Breast epithelium (tissue), 4 donors: ENCODE results near the gene NCKAP5. TPM values are rescaled to one million over a fixed set of nuclear protein-coding genes. Genes with fewer than 3 reads are reported as not detected.

ENCODE experiments used
- DNase-seq, 2 donors: peaks; one replicate each; pipeline ENCODE4 v3.0.0-alpha.2; 2019; ENCODE audit warnings: low spot score in 2 of 2
- H3K27ac ChIP-seq, 2 donors: fragments of 200-600 bp; sonication (generic) in 1 of 2; one replicate each; pipeline ENCODE4 v1.5.1; 2016 to 2019; ENCODE audit warnings: mild to moderate bottlenecking in 1 of 2
- H3K27me3 ChIP-seq, 2 donors: fragments of 200-600 bp; sonication (generic) in 1 of 2; one replicate each; pipeline versions ENCODE4 v1.5.1 to v1.6.0; 2017 to 2019; ENCODE audit warnings: control low read depth in 1 of 2, mild to moderate bottlenecking in 1 of 2
- H3K36me3 ChIP-seq: fragments of 200-600 bp; one replicate; pipeline ENCODE4 v1.5.1; 2019
- H3K4me1 ChIP-seq, 2 donors: fragments of 200-600 bp; sonication (generic); one replicate each; pipeline ENCODE4 v1.5.1; 2016 to 2019; ENCODE audit warnings: control low read depth in 1 of 2
- H3K4me3 ChIP-seq, 3 donors: fragments of 200-600 bp; sonication (generic); 1 replicate in 2 of 3; 2 replicates in 1 of 3; pipeline ENCODE4 v1.5.1; 2016 to 2019; ENCODE audit warnings: mild to moderate bottlenecking in 3 of 3, moderate library complexity in 2 of 3
- H3K9me3 ChIP-seq, 2 donors: fragments of 200-600 bp; sonication (generic) in 1 of 2; one replicate each; pipeline ENCODE4 v1.5.1; 2016 to 2019; ENCODE audit warnings: control low read depth in 1 of 2
- POLR2A ChIP-seq: fragments of 450-650 bp; IDR thresholded peaks from one replicate; pipeline ENCODE4 v1.6.1; 2016; ENCODE audit warnings: antibody characterized with exemption, mild to moderate bottlenecking, moderate library complexity
- POLR2AphosphoS5 ChIP-seq, 3 donors: sonication (generic); formaldehyde crosslinking; IDR thresholded peaks; one replicate each; pipeline ENCODE4 v1.6.1; 2017; ENCODE audit warnings: antibody characterized with exemption in 3 of 3
- intact Hi-C: fragments of 100-400 bp; cut with DNase I; formaldehyde crosslinking; loops from one replicate; pipeline ENCODE4 v1.15.1; 2023; ENCODE audit warnings: low total_unique reads
- total RNA-seq, 3 donors: library from RNA; depleted of rRNA; stranded (reverse); fragments of >200 nt; gene quantifications; one replicate each; pipeline ENCODE4 v1.1.0, GENCODE V29; 2016
- TF ChIP-seq, protein P1 (sequence below), 3 donors: fragments of 450-650 bp; IDR thresholded peaks; one replicate each; pipeline ENCODE4 v1.5.1; 2016 to 2017; ENCODE audit warnings: antibody characterized with exemption in 3 of 3, mild to moderate bottlenecking in 3 of 3, moderate library complexity in 3 of 3

Gene NCKAP5
- total RNA-seq, 3 donors from 2014 or later: 1.1 to 10.5 (median 6.1) TPM

DNA sequence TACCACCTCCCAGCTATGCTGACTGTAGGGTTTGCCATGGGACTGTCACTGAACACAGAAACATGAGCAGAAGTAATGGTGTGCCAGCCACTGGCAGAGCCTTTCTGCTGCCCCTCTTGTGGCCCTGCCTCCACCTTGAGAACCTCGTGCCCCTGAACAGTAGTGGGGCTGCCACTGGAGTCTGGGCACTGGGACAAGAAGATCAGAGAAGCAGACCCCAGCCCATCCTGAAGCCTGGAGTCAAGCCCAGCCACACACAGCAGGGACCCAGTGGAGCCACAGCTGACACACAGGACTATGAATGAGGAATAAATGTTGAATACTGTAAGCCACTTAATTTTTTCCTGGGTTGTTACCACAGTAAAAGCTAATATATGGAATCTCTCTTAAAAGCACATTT, 159.6 kb downstream of the NCKAP5 start:
- Histone ChIP-seq H3K4me1 (no peaks in the 10 kb centered on the region), H3K27me3 (no peaks in the 10 kb centered on the region), H3K36me3 (no peaks in the 10 kb centered on the region), H3K4me3 (no peak overlapping the region), H3K9me3 (no peaks in the 10 kb centered on the region), H3K27ac (no peak overlapping the region)
- TF ChIP-seq, protein P1, sequence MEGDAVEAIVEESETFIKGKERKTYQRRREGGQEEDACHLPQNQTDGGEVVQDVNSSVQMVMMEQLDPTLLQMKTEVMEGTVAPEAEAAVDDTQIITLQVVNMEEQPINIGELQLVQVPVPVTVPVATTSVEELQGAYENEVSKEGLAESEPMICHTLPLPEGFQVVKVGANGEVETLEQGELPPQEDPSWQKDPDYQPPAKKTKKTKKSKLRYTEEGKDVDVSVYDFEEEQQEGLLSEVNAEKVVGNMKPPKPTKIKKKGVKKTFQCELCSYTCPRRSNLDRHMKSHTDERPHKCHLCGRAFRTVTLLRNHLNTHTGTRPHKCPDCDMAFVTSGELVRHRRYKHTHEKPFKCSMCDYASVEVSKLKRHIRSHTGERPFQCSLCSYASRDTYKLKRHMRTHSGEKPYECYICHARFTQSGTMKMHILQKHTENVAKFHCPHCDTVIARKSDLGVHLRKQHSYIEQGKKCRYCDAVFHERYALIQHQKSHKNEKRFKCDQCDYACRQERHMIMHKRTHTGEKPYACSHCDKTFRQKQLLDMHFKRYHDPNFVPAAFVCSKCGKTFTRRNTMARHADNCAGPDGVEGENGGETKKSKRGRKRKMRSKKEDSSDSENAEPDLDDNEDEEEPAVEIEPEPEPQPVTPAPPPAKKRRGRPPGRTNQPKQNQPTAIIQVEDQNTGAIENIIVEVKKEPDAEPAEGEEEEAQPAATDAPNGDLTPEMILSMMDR (IDR thresholded peaks at IDR 0.05): no peak
- TF ChIP-seq POLR2A (no peak), POLR2AphosphoS5 (IDR thresholded peaks at IDR 0.05) (no peak)
- intact Hi-C loops: loop anchor here (2.0 kb wide), 1 partner anchor 54 kb away; no protein-coding TSS in a partner anchor
- no peak for DNase-seq

DNA sequence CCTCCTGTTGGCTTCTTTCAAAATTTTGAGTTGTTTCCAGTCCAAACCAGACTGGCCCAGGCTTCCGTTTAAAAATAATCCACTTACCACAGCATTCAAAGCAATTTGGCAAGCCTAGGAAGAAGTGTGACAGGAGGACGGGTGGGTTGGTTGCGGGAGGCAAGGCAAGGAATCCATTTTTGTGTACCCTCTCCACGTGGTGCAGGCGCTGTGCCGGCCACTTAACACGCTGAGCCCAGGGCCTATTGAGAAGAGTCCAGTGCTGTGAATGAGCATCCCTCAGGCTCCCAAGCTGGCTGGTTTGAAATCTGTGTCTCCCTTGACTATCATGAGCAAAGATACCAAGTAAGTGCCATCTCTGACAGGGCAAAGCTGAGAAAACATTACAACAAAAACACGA, 160.9 kb downstream of the NCKAP5 start:
- no peaks in the 10 kb centered on the region for H3K36me3 ChIP-seq
- no peak for DNase-seq

DNA sequence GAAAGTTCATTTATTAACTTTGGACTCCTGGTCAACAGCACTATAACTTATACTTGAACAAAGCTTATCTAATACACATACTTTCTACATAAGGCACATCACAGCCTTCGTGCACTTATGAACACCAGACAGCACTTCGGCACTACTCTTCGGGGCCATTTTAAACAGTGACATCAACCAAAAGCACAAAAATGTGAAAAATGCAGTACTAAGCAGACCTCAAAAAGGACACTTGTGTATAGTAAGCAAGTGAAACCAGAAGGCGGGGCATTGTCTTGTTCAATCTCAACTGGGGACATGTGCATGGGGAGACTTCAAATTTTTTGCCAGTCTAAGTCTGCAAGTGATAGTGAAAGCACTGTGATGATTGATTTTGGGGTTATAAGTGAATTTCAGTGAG, 163.0 kb downstream of the NCKAP5 start:
- Histone ChIP-seq H3K4me3 (no peak overlapping the region), H3K36me3 (no peaks in the 10 kb centered on the region), H3K27me3 (no peaks in the 10 kb centered on the region), H3K4me1 (no peaks in the 10 kb centered on the region), H3K27ac (no peak overlapping the region), H3K9me3 (no peaks in the 10 kb centered on the region)
- intact Hi-C loops: no loop called here
- no peak for TF ChIP-seq POLR2A
- TF ChIP-seq POLR2AphosphoS5 (IDR thresholded peaks at IDR 0.05): no peak
- TF ChIP-seq, protein P1 (IDR thresholded peaks at IDR 0.05): no peak
- no peak for DNase-seq

More for the DNA sequence above, 160.9 kb downstream of the NCKAP5 start:
- Histone ChIP-seq H3K4me3 (no peak overlapping the region), H3K27me3 (no peaks in the 10 kb centered on the region), H3K27ac (peak overlapping the region; percentile 69), H3K4me1 (no peaks in the 10 kb centered on the region), H3K9me3 (no peaks in the 10 kb centered on the region)
- intact Hi-C loops: no loop called here
- TF ChIP-seq, protein P1 (IDR thresholded peaks at IDR 0.05): no peak
- no peak for TF ChIP-seq POLR2A
- TF ChIP-seq POLR2AphosphoS5 (IDR thresholded peaks at IDR 0.05): no peak

DNA sequence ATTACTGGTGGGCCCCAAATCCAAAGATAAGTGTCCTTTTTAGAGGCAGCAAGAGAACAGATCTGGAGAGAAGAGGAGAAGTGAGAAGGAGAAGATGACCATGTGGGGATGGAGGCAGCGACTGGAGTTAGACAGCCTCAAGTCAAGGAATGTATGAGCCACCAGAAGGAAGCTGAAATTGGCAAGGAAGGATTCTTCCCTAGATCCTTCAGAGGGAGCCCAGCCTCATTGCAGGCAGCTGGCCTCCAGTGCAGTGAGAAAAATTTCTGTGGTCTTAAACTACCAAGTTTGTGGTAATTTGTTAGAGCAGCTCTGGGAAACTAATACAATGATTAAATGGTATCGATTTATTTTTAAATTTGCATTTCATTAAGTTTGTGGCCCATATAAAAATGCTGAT, 167.9 kb downstream of the NCKAP5 start:
- Histone ChIP-seq H3K4me1 (no peaks in the 10 kb centered on the region), H3K4me3 (no peak overlapping the region), H3K36me3 (no peaks in the 10 kb centered on the region), H3K27me3 (no peaks in the 10 kb centered on the region), H3K9me3 (no peaks in the 10 kb centered on the region), H3K27ac (no peak overlapping the region)
- DNase-seq: no peak
- intact Hi-C loops: no loop called here
- TF ChIP-seq POLR2A (no peak), POLR2AphosphoS5 (IDR thresholded peaks at IDR 0.05) (no peak)
- TF ChIP-seq, protein P1 (IDR thresholded peaks at IDR 0.05): no peak

DNA sequence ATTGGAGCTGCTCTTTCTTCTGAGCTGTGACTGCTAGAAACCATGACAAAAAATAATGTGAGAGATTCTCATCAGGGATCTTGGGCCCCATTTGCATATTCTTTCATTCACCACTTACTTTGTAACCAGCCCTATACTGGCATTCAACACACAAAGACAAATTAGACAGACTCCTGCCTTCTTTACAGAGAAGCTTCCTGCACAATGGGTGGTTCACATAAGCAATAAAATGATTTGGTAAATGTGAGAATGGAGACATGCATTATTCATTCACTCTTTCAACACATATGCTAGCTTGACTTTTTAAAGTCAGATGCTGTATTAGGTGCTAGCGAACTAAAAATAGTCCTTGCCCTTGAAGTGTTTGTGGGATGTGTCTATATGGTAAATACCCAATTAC, 174.4 kb downstream of the NCKAP5 start:
- no peak for TF ChIP-seq POLR2AphosphoS5 (IDR thresholded peaks at IDR 0.05)
- no peak for TF ChIP-seq POLR2A
- TF ChIP-seq, protein P1 (IDR thresholded peaks at IDR 0.05): no peak
- H3K36me3 ChIP-seq: no peaks in the 10 kb centered on the region
- no peaks in the 10 kb centered on the region for H3K27me3 ChIP-seq
- no peak for DNase-seq
- intact Hi-C loops: no loop called here
- no peak overlapping the region for H3K27ac ChIP-seq
- no peaks in the 10 kb centered on the region for H3K4me1 ChIP-seq
- no peak overlapping the region for H3K4me3 ChIP-seq
- no peaks in the 10 kb centered on the region for H3K9me3 ChIP-seq
